Stimulated activated CD4-positive, alpha-beta T cell treated with anti-CD3 and anti-CD28 coated beads, Interleukin-12 subunit alpha, Interleukin-12 subunit beta, amount 100 ng/mL, for 48 hours (primary cell): ENCODE data around the gene PLXNA3.

Experiments
- DNase-seq, 3 donors: peaks; one replicate each; pipeline ENCODE4 v3.0.0-alpha.2; 2020; ENCODE audit warnings: low read depth in 2 of 3, low spot score in 1 of 3

The PLXNA3 gene

GRCh38 chrX:154477891-154478477 is 19.9 kb downstream of the PLXNA3 start:
- DNase-seq = no peak

GRCh38 chrX:154478728-154479622 is 20.9 kb downstream of the PLXNA3 start, which contains the start of gene LAGE3:
Gene LAGE3 (minus strand): TSS chrX:154479281. CDS start chrX:154478915, 366 bp downstream.
- DNase-seq = peak; percentile 88 to 91 (median 89)

GRCh38 chrX:154481195-154481594 is 23.1 kb downstream of the PLXNA3 start:
- DNase-seq = no peak

- DNase-seq = no peak
Observed at GRCh38 chrX:154481911-154482601, 24.0 kb downstream of the PLXNA3 start.

DNA sequence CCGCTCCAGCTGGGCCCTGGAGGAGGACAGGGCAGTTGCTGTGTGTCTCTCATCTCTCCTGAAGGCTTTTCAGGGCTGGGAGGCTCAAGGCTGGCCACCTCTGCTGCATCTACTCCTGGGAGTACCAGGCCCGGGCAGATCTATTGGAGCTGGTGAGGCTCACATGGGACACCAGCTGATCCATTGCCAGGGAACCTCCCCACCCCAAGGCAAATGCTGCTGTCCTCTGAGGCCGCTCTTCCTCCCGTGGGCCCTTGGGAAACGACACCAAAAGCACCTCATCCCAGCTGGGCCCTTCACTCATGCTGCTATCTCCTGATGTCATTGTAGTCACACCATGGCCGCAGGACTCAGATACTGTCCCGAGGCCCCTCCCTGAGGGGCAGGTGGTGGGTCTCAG is 24.7 kb downstream of the PLXNA3 start:
- DNase-seq = no peak

DNA sequence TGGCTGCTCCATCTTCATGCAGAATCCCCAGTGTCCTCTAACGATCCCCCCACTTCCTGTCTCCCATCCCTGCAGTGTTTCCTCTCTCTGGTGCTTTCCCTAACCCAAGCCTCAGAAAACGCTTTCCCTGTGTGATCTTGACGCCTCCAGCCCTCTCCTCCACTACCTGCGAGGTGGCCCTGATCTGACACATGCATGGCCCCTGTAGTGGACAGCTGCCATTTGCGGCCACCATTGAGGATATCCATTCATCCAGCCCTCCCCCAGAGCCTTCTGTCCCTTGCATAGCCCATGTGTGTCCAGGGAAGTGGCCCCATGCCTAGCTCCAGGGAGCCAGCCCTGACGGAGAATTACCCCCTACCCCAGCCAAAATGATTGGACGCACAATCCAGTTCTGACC is 25.2 kb downstream of the PLXNA3 start:
- DNase-seq = no peak

DNA sequence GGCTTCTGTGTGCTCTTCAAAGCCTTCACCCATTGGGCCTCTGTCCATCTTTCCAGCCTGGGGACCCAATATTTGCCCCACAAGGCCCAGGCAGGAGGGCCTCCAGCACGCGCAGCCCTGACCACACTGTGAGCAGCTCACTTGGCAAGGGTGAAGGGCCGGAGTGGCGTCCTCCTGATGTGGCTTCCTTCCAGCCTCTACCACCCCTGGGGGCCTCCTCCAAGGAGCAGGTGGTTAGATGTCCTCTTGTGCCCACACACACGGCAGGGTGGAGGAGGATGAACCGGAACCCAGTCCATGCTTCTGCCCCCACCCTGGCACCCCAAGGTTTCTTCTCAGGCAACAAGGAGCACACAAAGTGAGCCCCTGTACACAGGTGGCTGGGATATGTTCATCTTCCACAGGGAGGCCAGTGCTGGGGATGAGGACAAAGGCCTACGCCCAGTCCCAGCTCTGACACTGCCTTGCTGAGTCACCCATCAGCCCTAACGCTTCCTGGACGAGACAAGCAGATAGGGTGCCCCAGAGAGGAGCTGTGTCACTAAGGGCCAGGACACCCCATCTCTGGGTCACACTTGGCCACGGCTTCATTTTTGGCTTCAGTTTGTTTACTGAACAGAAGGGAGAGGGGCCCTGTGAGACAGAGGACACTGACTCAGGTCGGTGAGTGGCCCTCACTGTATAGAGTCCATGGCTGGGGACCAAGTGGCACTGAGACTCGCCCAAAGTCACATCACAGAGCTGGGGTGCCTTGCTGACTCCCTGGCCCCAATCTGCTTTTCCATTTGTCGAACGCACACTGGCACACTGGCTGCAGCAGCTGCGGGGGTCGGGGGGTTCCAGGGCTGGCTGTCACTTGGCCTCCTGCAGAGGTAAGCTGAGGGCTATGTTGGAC is 26.4 kb downstream of the PLXNA3 start:
- no peak for DNase-seq

DNA sequence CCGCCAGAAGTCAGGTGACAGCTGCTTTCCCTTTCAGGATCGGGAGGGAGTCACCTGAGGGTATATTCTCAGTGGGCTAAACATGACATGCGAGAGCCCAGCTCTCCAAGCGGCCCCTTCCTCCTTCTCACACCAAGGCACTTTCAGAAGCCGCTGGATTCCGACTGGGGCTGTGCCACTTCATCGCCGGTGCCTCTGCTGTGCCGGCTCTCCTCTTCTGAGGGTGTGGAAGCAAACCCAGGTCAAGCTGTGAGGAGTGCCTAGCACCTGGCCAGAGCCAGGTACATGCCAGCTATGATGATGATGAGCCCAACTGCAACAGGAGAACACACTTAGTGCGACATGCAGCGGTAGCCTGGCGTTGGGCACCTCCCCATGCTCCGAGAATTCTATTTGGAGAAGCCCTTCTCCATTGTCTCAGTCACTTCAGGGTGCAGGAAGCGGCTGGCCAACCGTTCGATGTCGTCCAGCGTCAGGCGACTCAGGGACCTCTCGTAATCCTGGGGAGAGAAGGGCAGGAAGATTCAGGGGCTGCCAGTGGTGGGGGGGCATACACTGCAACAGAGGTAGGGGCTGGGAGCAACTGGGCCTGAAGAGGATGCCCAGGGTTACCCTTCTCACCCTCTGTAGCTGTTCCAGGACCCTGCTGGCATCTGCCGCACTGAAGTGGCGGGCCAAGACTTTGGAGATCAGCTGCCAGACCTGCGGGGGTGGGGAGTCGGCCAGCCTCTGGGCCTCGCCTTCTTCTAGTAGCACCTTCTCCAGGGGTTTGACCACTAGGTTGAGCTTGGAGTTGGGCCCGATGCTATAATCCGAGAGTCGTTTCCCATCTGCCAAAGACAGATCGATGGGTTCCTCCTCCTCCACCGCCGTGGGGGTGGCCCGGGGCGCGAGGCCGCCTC is 27.3 kb downstream of the PLXNA3 start:
- DNase-seq = no peak

- peak in 1 of 3 donors; percentile 16 for DNase-seq
Observed at GRCh38 chrX:154486052-154486395, 27.9 kb downstream of the PLXNA3 start.

DNA sequence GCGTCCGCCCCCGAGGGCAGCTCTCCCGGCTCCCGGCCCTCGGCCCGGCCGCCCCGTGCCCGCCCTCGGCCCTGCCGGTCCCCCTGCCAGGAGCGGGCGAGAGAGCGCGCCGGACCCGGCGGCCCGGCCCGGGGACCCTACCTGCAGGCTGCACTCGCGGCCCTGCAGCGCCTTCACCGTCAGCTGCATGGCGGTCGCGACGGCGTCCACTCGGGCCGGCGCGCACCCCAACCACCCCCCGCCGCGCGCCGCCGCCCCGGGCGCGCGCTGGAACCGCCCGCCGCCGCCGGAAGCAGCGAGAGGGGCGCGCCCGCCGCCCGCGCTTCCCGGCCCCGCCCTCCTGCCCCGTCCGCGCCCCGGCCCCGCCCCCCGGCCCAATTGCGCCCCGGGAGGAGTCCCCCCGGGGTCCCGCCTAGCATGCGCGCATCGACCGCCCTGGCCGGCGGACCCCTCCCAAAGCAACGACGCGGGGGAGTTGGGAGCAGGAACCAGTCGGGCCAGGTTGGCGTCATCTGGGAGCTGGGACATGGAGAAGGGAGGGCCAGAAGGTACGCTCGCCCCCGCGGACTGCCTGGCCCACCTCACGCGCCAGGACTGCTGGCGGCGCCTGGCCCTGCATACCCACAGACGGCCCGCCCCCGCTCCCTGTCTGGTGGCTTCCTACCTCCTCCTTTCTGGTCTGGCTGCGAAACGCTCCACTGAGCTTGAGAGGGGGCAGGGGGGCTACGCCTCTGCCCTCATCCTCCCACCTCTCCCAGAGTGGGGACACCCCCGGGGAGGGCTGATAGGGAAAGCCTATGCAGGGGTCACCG is 28.5 kb downstream of the PLXNA3 start, which contains the start of gene UBL4A:
UBL4A (minus strand) TSS at position 220 of the 812 bp plus-strand sequence; CDS start at position 189, 31 bp downstream.
- DNase-seq = peak in 2 of 3 donors; percentile 6 to 42

DNA sequence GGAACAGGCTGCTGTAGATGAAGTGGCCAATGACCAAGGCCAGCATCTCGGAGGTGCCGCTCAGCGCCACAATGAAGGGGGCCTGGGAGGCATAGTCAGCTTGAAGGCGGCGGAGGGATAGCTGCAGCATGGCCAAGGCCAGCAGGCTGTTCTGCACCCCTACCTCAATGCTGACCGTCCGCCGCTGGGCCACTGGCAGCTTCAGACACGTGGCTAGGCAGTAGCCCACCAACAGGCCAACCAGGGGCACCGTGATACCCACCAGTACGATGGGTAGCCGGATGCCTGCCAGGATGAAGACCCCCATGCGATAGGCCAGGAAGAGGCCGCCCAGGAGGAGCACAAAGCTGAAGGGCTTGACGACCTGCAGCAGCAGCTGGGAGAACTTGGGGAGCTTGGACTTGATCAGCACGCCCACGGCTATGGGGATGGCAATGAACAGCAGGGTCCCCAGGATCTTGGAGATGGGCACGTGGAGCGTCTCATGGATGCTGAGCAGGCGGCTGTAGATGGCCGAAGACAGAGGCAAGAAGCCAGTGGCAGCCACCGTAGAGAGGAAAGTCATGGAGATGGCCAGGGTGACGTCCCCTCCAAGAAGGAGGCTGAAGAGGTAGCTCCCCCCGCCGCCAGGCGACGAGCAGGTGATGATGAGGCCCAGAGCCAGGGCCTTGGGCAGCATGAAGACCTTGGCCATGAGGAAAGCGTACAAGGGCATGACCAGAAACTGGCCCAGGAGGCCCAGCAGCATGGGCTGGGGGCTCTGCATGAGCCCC is 29.6 kb downstream of the PLXNA3 start:
- no peak for DNase-seq

DNA sequence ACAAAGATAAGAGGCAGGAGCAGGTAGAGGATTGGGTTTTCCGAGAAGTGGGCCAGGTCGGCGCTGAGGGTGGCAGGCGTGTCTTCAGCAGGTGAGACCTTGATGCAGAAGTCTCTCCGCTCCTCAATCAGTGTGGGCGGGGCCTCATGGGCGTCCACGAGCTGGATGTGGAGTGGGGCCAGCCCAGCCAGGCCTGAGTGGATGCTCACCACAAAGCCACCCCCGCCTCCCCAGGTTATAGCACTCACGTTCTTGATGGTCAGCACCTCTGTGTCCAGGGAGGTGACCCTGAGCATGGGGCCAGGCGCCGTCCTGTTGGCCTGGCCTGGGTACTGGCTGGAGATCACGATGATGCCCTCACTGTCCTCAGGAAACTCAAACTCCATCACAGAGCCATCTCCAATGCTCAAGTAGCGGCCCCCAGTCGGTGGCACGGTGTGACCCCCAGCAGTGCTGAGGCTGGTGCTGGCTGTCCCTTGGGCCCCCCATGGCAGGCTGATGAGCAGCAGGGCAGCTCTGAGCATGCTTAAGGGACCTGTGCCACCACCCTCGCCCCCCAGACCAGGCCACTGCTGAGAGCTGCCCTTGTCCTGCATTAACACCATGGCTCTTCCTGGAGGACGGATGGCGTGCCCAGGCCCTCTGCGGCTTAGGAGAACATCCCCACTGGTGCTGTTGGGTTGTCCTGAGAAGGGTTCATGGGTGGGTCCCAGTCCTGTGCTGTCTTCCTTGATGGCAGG is 30.4 kb downstream of the PLXNA3 start:
- DNase-seq = no peak

DNA sequence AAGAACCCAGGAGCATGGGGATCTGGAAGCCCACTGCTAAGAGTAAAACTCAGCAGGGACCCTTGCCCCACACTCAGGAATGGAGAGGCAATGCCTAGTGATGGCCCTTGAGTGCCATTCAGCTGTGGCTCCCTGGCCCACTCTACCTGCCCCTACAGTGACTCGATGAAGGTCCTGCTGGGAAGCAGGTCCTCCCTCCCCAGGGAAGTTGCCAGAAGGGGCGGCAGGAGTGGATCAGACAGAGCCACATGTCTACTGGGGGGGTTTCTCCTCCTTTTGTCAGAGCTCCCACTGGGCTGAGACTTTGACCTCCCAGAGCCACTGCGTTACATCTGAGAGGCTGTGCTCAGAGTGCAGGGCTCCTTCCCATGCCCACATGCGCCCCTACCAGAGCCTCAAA is 31.1 kb downstream of the PLXNA3 start:
- DNase-seq = no peak

GRCh38 chrX:154490021-154490413 is 31.9 kb downstream of the PLXNA3 start:
- no peak for DNase-seq

GRCh38 chrX:154490414-154491083 is 32.5 kb downstream of the PLXNA3 start, which contains the start of gene SLC10A3:
Gene SLC10A3 (minus strand): TSS chrX:154490629. CDS start chrX:154488940, 1,689 bp downstream.
- DNase-seq = peak; percentile 76 to 85 (median 84)

DNA sequence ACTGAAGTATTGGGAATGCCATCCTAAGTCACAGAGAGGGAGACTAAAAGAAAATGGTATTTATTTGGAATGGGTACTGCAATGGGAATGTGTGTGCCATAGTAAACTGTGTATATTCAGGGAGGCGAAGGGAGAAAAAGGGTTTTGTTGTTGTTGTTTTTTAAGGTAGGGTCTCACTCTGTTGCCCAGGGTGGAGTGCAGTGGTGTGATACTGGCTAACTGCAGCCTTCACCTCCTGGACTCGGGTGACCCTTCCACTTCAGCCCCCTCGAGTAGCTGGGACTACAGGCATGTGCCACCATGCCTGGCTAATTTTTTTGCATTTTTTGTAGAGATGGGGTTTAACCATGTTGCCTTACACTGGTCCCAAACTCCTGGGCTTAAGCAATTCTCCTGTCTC is 36.6 kb downstream of the PLXNA3 start:
- DNase-seq = no peak

DNA sequence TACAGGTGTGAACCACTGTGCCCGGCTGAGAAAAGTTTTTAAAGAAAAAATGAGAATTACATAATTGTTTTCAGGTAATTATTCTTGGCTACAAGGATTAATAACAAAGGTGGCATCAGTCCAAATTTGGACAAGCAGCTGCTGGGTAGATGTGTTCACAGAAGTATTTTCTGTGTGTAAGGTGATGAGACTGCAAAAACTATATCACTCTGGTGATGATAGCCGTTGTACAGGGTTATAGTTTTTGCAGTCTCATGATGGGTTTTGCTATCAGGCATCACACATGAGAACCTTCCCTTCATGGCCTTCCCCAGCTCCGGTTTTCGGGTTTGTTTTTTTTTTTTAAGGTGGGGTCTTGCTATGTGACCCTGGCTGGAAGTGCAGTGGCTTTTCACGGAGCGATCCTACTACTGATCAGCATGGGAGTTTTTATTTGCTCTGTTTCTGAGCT is 37.4 kb downstream of the PLXNA3 start:
- DNase-seq = no peak
